ENCODE measurements around the gene KCTD17. TPM values are rescaled to one million over a fixed set of nuclear protein-coding genes. Genes with fewer than 3 reads are reported as not detected.
A peak's percentile ranks its signal among the peaks of the same experiment; 100 is the strongest.

Gene KCTD17
- total and polyA plus RNA-seq, 2 of the 13 experiments (the other 11 are each of a cell fraction or from before 2014, with no cell fraction given): 5.3 to 11.7 TPM

DNA sequence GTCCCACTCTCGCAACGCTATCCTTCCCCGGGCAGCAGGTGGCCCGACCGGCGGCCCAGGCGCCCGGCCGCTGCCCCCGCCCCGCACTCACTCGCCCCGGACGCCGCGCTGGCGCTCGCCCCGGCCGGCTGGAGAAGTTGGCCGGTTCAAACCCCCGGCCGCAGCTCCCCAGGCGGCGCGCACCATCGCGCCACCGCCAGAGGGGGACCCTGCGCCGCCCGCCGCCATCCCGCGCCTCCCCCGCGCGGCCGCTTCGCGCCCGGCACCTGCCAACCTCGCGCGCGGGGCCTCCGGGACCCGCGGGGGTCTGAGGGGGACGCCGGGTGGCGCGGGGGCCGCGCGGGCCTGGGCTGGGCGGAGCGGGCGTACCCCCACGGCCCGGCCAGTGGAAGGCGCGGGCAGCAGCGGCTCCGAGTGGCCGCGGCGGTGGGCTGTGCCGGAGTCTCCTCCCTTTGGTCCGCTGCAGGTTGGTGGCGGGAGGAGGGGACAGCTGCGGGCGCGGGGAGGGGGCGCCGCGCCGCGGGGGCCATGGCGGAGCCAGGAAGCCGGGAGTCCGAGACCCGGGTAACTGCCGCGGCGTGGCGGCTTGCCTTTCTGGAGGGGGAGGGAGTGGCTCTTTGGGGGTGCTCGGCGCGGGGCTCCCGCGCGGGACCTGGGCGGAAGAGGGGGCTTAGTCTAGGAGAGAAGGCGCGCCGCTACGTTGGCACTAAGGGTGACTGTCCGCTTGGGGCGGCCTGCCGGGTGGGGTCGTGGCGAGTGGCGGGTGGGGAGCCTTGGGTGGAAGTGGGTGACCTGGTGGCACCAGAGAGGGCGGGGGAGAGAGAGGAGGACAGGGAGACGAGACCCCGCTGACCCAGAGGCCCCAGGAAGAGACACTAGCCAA is 32.0 kb upstream of the KCTD17 start, which contains the start of the genes MPST and TST (continued):
- TF ChIP-seq SKIL (CRISPR knock-in tag; IDR thresholded peaks at IDR 0.05; ENCODE audit: borderline replicate concordance): peak; percentile 11; the same call in 1 of the 2 replicates
- TF ChIP-seq, protein P1, sequence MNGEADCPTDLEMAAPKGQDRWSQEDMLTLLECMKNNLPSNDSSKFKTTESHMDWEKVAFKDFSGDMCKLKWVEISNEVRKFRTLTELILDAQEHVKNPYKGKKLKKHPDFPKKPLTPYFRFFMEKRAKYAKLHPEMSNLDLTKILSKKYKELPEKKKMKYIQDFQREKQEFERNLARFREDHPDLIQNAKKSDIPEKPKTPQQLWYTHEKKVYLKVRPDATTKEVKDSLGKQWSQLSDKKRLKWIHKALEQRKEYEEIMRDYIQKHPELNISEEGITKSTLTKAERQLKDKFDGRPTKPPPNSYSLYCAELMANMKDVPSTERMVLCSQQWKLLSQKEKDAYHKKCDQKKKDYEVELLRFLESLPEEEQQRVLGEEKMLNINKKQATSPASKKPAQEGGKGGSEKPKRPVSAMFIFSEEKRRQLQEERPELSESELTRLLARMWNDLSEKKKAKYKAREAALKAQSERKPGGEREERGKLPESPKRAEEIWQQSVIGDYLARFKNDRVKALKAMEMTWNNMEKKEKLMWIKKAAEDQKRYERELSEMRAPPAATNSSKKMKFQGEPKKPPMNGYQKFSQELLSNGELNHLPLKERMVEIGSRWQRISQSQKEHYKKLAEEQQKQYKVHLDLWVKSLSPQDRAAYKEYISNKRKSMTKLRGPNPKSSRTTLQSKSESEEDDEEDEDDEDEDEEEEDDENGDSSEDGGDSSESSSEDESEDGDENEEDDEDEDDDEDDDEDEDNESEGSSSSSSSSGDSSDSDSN (CRISPR knock-in tag; IDR thresholded peaks at IDR 0.05): peak; percentile 10; the same call in 1 of the 2 replicates
- no peak for TF ChIP-seq NFKBIZ (CRISPR knock-in tag; IDR thresholded peaks at IDR 0.05)
- TF ChIP-seq, protein P2, sequence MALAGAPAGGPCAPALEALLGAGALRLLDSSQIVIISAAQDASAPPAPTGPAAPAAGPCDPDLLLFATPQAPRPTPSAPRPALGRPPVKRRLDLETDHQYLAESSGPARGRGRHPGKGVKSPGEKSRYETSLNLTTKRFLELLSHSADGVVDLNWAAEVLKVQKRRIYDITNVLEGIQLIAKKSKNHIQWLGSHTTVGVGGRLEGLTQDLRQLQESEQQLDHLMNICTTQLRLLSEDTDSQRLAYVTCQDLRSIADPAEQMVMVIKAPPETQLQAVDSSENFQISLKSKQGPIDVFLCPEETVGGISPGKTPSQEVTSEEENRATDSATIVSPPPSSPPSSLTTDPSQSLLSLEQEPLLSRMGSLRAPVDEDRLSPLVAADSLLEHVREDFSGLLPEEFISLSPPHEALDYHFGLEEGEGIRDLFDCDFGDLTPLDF (CRISPR knock-in tag; IDR thresholded peaks at IDR 0.05): no peak
- TF ChIP-seq ZNF160 (CRISPR knock-in tag; IDR thresholded peaks at IDR 0.05): 0 out of 2 replicates have a peak, but pooled peaks have one; percentile 23
- TF ChIP-seq, protein P3, sequence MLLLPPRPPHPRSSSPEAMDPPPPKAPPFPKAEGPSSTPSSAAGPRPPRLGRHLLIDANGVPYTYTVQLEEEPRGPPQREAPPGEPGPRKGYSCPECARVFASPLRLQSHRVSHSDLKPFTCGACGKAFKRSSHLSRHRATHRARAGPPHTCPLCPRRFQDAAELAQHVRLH (CRISPR knock-in tag; IDR thresholded peaks at IDR 0.05; ENCODE audit: borderline replicate concordance, low read depth): 0 out of 2 replicates have a peak, but pooled peaks have one; percentile 17
- TF ChIP-seq ZFP82 (CRISPR knock-in tag; IDR thresholded peaks at IDR 0.05; ENCODE audit: borderline replicate concordance): peak; percentile 92; the same call in 1 of the 2 replicates
- TF ChIP-seq PLSCR1 (CRISPR knock-in tag; IDR thresholded peaks at IDR 0.05; ENCODE audit: borderline replicate concordance): no peak
- peak; percentile 28 for TF ChIP-seq ARNT2 (CRISPR knock-in tag; IDR thresholded peaks at IDR 0.05; ENCODE audit: low read depth)
- no peak for TF ChIP-seq MED13 (CRISPR knock-in tag; IDR thresholded peaks at IDR 0.05)
- TF ChIP-seq NCOA5 (CRISPR knock-in tag; IDR thresholded peaks at IDR 0.05): no peak
- no peak for TF ChIP-seq CHD4 (IDR thresholded peaks at IDR 0.05; ENCODE audit: borderline replicate concordance, low read length)
- TF ChIP-seq, protein P4, sequence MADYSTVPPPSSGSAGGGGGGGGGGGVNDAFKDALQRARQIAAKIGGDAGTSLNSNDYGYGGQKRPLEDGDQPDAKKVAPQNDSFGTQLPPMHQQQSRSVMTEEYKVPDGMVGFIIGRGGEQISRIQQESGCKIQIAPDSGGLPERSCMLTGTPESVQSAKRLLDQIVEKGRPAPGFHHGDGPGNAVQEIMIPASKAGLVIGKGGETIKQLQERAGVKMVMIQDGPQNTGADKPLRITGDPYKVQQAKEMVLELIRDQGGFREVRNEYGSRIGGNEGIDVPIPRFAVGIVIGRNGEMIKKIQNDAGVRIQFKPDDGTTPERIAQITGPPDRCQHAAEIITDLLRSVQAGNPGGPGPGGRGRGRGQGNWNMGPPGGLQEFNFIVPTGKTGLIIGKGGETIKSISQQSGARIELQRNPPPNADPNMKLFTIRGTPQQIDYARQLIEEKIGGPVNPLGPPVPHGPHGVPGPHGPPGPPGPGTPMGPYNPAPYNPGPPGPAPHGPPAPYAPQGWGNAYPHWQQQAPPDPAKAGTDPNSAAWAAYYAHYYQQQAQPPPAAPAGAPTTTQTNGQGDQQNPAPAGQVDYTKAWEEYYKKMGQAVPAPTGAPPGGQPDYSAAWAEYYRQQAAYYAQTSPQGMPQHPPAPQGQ (CRISPR knock-in tag; IDR thresholded peaks at IDR 0.05; ENCODE audit: borderline replicate concordance): no peak
